ENCODE data around the gene CACNG4.

DNA sequence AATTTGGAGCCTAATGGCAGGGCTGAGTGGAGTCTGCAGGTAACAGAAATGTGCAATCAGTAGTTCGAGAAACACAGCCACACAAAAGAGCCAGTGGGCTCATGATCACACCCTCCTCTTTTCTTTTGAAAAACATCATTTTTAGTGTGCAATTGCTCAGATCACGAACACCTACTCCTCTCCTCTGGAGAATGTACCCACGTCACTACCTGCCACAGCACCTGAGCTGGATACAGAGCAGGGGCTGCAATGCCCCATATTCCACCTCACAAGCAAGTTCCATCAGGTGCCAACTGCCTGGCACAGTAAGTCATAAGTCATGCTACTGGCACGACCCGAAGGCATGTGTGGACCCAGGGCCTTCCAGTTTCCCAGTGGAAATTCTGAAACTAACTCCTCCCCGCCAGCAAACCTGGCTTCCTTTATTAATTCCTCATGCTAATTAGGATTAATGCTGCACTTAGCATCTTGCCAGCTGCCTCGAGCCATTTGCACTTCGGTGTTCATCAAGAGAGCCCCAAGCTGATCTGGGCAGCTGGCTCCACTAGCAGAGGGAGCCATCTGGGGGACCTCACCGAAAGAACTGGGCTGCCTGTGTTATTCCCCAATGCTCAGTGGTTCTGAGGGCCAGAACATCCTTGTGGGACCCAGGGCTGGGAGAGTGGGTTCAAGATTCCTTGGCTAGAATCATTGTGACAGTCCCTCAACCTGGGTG is 2.4 kb downstream of the CACNG4 start:
- TF ChIP-seq, protein P1, sequence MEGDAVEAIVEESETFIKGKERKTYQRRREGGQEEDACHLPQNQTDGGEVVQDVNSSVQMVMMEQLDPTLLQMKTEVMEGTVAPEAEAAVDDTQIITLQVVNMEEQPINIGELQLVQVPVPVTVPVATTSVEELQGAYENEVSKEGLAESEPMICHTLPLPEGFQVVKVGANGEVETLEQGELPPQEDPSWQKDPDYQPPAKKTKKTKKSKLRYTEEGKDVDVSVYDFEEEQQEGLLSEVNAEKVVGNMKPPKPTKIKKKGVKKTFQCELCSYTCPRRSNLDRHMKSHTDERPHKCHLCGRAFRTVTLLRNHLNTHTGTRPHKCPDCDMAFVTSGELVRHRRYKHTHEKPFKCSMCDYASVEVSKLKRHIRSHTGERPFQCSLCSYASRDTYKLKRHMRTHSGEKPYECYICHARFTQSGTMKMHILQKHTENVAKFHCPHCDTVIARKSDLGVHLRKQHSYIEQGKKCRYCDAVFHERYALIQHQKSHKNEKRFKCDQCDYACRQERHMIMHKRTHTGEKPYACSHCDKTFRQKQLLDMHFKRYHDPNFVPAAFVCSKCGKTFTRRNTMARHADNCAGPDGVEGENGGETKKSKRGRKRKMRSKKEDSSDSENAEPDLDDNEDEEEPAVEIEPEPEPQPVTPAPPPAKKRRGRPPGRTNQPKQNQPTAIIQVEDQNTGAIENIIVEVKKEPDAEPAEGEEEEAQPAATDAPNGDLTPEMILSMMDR (IDR thresholded peaks at IDR 0.05) = no peak
- no peak for TF ChIP-seq EP300 (IDR thresholded peaks at IDR 0.05)
